Measurements from ENCODE around the gene PREX1.

PREX1 gene

GRCh38 chr20:48653706-48654051 is 174.1 kb downstream of the PREX1 start:
- DNase-seq (ENCODE audit: low spot score) = no peak

GRCh38 chr20:48652961-48653705 is 174.7 kb downstream of the PREX1 start:
- no peak for DNase-seq (ENCODE audit: low spot score)

GRCh38 chr20:48651960-48652359 is 175.8 kb downstream of the PREX1 start:
- DNase-seq (ENCODE audit: low spot score) = no peak

- DNase-seq (ENCODE audit: low spot score) = no peak
Observed at GRCh38 chr20:48651271-48651670, 176.5 kb downstream of the PREX1 start.

- no peak for DNase-seq (ENCODE audit: low spot score)
Observed at GRCh38 chr20:48649868-48650267, 177.9 kb downstream of the PREX1 start.

- no peak for DNase-seq (ENCODE audit: low spot score)
Observed at GRCh38 chr20:48649104-48649626, 178.6 kb downstream of the PREX1 start.

GRCh38 chr20:48648482-48649051 is 179.2 kb downstream of the PREX1 start:
- DNase-seq (ENCODE audit: low spot score) = no peak

- no peak for DNase-seq (ENCODE audit: low spot score)
Observed at GRCh38 chr20:48647858-48648257, 179.9 kb downstream of the PREX1 start.

GRCh38 chr20:48645666-48646065 is 182.1 kb downstream of the PREX1 start:
- no peak for DNase-seq (ENCODE audit: low spot score)

- DNase-seq (ENCODE audit: low spot score) = no peak
Observed at GRCh38 chr20:48644286-48644828, 183.4 kb downstream of the PREX1 start.

- no peak for DNase-seq (ENCODE audit: low spot score)
Observed at GRCh38 chr20:48642105-48642880, 185.5 kb downstream of the PREX1 start.

- DNase-seq (ENCODE audit: low spot score) = no peak
Observed at GRCh38 chr20:48640871-48641270, 186.9 kb downstream of the PREX1 start.

GRCh38 chr20:48639899-48640298 is 187.9 kb downstream of the PREX1 start:
- DNase-seq (ENCODE audit: low spot score) = no peak

GRCh38 chr20:48638546-48638945 is 189.3 kb downstream of the PREX1 start:
- DNase-seq (ENCODE audit: low spot score) = peak; percentile 75

GRCh38 chr20:48637461-48637860 is 190.3 kb downstream of the PREX1 start:
- no peak for DNase-seq (ENCODE audit: low spot score)

GRCh38 chr20:48636301-48636700 is 191.5 kb downstream of the PREX1 start:
- DNase-seq (ENCODE audit: low spot score) = no peak

GRCh38 chr20:48635791-48636267 is 192.0 kb downstream of the PREX1 start:
- DNase-seq (ENCODE audit: low spot score) = peak; percentile 58

GRCh38 chr20:48635361-48635760 is 192.4 kb downstream of the PREX1 start:
- DNase-seq (ENCODE audit: low spot score) = no peak

GRCh38 chr20:48634641-48635040 is 193.2 kb downstream of the PREX1 start:
- no peak for DNase-seq (ENCODE audit: low spot score)

- no peak for DNase-seq (ENCODE audit: low spot score)
Observed at GRCh38 chr20:48633620-48634257, 194.1 kb downstream of the PREX1 start.

GRCh38 chr20:48632825-48633619 is 194.8 kb downstream of the PREX1 start:
- no peak for DNase-seq (ENCODE audit: low spot score)
